Measurements from ENCODE around the gene SHISAL2A.

DNA sequence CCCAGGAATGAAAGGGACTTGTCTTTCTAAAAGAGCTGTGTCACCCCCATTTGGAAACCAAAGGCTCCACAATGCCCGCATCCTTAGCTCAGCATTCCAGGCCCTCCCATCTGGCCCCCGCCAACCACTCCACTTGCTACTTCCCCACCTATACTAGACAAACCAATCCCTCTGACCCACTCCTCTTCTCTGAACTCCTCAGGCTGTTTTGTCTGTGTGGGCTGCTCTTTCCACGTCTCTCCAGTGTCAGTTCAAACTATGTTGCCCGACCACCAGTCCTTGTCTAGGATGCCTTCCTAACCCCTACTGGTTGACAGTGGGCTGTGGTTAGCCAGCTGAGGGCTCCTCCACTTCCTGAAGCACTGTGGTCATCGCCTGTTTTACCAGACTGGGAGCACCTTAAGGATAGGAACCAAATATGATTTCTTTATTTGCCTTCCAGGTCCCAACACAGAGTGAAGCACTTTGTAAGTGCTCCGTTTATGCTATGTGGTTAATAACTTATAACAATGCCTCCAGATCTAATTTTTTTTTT is 73.2 kb downstream of the SHISAL2A start:
- TF ChIP-seq, protein P1, sequence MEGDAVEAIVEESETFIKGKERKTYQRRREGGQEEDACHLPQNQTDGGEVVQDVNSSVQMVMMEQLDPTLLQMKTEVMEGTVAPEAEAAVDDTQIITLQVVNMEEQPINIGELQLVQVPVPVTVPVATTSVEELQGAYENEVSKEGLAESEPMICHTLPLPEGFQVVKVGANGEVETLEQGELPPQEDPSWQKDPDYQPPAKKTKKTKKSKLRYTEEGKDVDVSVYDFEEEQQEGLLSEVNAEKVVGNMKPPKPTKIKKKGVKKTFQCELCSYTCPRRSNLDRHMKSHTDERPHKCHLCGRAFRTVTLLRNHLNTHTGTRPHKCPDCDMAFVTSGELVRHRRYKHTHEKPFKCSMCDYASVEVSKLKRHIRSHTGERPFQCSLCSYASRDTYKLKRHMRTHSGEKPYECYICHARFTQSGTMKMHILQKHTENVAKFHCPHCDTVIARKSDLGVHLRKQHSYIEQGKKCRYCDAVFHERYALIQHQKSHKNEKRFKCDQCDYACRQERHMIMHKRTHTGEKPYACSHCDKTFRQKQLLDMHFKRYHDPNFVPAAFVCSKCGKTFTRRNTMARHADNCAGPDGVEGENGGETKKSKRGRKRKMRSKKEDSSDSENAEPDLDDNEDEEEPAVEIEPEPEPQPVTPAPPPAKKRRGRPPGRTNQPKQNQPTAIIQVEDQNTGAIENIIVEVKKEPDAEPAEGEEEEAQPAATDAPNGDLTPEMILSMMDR (IDR thresholded peaks at IDR 0.05; ENCODE audit: low read depth, low read length, missing input control), result no peak
- TF ChIP-seq RAD21 (IDR thresholded peaks at IDR 0.05), result no peak
- TF ChIP-seq JUND (IDR thresholded peaks at IDR 0.05), result no peak
- no peak for TF ChIP-seq FOXA1 (IDR thresholded peaks at IDR 0.05)
- TF ChIP-seq, protein P2, sequence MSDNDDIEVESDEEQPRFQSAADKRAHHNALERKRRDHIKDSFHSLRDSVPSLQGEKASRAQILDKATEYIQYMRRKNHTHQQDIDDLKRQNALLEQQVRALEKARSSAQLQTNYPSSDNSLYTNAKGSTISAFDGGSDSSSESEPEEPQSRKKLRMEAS (IDR thresholded peaks at IDR 0.05), result no peak
- no peak for TF ChIP-seq TAF1 (conservative IDR thresholded peaks at IDR 0.05)
- TF ChIP-seq, protein P3, sequence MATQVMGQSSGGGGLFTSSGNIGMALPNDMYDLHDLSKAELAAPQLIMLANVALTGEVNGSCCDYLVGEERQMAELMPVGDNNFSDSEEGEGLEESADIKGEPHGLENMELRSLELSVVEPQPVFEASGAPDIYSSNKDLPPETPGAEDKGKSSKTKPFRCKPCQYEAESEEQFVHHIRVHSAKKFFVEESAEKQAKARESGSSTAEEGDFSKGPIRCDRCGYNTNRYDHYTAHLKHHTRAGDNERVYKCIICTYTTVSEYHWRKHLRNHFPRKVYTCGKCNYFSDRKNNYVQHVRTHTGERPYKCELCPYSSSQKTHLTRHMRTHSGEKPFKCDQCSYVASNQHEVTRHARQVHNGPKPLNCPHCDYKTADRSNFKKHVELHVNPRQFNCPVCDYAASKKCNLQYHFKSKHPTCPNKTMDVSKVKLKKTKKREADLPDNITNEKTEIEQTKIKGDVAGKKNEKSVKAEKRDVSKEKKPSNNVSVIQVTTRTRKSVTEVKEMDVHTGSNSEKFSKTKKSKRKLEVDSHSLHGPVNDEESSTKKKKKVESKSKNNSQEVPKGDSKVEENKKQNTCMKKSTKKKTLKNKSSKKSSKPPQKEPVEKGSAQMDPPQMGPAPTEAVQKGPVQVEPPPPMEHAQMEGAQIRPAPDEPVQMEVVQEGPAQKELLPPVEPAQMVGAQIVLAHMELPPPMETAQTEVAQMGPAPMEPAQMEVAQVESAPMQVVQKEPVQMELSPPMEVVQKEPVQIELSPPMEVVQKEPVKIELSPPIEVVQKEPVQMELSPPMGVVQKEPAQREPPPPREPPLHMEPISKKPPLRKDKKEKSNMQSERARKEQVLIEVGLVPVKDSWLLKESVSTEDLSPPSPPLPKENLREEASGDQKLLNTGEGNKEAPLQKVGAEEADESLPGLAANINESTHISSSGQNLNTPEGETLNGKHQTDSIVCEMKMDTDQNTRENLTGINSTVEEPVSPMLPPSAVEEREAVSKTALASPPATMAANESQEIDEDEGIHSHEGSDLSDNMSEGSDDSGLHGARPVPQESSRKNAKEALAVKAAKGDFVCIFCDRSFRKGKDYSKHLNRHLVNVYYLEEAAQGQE (IDR thresholded peaks at IDR 0.05), result no peak
- TF ChIP-seq, protein P4, sequence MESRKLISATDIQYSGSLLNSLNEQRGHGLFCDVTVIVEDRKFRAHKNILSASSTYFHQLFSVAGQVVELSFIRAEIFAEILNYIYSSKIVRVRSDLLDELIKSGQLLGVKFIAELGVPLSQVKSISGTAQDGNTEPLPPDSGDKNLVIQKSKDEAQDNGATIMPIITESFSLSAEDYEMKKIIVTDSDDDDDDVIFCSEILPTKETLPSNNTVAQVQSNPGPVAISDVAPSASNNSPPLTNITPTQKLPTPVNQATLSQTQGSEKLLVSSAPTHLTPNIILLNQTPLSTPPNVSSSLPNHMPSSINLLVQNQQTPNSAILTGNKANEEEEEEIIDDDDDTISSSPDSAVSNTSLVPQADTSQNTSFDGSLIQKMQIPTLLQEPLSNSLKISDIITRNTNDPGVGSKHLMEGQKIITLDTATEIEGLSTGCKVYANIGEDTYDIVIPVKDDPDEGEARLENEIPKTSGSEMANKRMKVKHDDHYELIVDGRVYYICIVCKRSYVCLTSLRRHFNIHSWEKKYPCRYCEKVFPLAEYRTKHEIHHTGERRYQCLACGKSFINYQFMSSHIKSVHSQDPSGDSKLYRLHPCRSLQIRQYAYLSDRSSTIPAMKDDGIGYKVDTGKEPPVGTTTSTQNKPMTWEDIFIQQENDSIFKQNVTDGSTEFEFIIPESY (IDR thresholded peaks at IDR 0.05), result no peak
- TF ChIP-seq, protein P5, sequence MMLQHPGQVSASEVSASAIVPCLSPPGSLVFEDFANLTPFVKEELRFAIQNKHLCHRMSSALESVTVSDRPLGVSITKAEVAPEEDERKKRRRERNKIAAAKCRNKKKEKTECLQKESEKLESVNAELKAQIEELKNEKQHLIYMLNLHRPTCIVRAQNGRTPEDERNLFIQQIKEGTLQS (IDR thresholded peaks at IDR 0.05), result no peak
- TF ChIP-seq SP1 (IDR thresholded peaks at IDR 0.05), result no peak

Data from liver (tissue), 3 donors.